Adrenal gland (tissue), 5 donors: ENCODE measurements around the gene NISCH.

Source experiments
- CTCF ChIP-seq, 6 experiments: fragments of 450-650 bp in 4 of 6; fragments of 200-600 bp in 2 of 6; sonication (generic) in 1 of 6; IDR thresholded peaks; 1 replicate in 5 of 6; 2 replicates in 1 of 6; pipeline versions ENCODE4 v1.5.1 to v1.8.0; 2016 to 2021; ENCODE audit warnings: antibody characterized with exemption in 6 of 6, mild to moderate bottlenecking in 2 of 6, moderate library complexity in 1 of 6
- POLR2A ChIP-seq, 2 donors: fragments of 450-650 bp; IDR thresholded peaks; one replicate each; pipeline ENCODE4 v1.6.1; 2017; ENCODE audit warnings: antibody characterized with exemption in 2 of 2, mild to moderate bottlenecking in 2 of 2, moderate library complexity in 1 of 2
- donor health status: DM: no; HTN: no; CAD: no.

- TF ChIP-seq CTCF (IDR thresholded peaks at IDR 0.05): no peak
- no peak for TF ChIP-seq POLR2A (IDR thresholded peaks at IDR 0.05)
These were observed 12.9 kb downstream of the NISCH start for GRCh38 chr3:52468336-52468735.
